HG03039 (cell line): ENCODE results near the gene SLC6A12.
"Not testable (repeated sequence)": the region's sequence is repeated elsewhere in the genome, so short reads cannot be mapped to it uniquely, and the experiment has no call there.

ENCODE experiments used
- ATAC-seq: cut with Tn5 transposase; IDR thresholded peaks from one replicate; pipeline ENCODE4 v1.9.1; 2021; ENCODE audit warnings: mild to moderate bottlenecking, moderate library complexity; ENCODE audit not compliant: unreplicated experiment

The SLC6A12 gene

GRCh38 chr12:235967-236366 lies 22.0 kb upstream of the SLC6A12 start:
- ATAC-seq, result not testable (repeated sequence)

DNA sequence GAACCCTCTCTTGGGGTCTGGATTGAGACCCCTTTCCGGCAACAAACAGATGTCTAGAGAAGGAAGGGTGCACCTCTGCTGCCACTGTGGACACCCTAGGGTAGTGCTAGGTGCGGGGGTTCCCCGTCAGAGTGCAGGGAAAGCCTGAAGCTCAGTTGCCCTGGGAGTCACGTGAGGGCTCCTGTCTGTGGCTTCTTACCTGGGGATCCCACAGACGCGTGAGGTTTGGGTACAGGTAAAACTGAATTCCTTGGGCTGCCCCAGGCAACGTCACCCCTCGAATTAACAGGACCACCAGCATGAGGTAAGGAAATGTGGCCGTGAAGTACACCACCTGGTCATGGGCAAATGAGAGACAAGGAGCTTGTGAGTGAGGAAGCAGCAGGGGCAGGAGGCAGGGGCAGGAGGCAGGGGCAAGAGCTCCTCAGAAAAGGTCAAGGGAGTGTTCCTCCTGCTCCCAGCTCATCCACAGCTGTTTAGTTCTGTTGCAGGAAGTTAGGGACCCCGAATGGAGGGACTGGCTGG lies 21.0 kb upstream of the SLC6A12 start:
- ATAC-seq, result no peak

DNA sequence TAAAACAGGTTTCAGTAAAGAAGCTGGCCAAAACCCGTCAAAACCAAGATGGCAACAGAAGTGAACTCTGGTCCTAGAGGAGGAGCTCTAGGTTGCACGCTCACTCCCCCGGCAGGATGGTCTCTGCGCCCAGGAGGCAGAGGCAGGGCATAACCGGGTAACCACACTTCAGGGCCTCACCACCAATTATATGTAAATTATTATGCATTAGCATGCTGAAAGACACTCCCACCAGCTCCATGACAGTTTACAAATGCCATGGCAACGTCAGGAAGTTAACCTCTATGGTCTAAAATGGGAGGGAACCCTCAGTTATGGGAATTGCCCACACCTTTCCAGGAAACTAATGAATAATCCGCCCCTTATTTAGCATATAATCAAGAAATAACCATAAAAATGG lies 20.1 kb upstream of the SLC6A12 start:
- ATAC-seq, result no peak

DNA sequence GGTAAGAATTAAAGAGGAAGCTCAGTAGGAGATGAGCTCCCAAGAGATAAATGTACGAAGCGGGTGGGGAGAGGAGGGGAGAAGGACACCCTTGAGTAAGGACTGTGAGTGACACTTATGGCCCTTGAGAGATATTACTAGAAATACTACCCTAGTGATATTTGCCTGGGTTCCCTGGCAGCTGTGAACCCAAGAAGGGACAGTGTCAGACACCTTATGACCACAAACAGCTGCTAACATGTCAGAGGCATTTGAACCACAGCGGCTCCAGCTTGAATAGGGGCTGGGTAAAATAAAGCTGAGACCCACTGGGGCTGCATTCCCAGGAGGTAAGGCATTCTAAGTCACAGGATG lies 19.6 kb upstream of the SLC6A12 start:
- no peak for ATAC-seq

- no peak for ATAC-seq
These were observed 19.0 kb upstream of the SLC6A12 start for GRCh38 chr12:232731-233614.

- ATAC-seq, result no peak
These were observed 17.1 kb upstream of the SLC6A12 start for GRCh38 chr12:230925-231671.

- ATAC-seq, result no peak
These were observed 15.7 kb upstream of the SLC6A12 start for GRCh38 chr12:229441-230191.

DNA sequence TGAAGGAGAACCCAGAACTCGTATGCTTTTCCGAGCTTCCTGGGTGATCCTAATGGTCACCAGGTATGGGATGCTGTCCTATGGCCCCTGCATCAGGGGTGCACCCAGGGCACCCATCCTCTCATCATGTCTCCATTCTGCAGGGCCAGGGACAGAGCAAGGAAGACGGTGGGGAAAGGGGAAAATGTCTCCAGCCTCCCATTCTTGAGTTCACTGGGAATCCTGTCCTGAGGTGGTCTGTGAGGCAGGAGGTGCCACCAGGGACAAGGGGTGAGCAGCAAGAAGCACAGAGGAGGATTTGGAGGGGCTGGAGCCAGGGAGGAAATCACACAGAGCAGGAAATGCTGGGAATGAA lies 14.9 kb upstream of the SLC6A12 start:
- ATAC-seq, result no peak

- ATAC-seq, result no peak
These were observed 14.2 kb upstream of the SLC6A12 start for GRCh38 chr12:227923-228845.

DNA sequence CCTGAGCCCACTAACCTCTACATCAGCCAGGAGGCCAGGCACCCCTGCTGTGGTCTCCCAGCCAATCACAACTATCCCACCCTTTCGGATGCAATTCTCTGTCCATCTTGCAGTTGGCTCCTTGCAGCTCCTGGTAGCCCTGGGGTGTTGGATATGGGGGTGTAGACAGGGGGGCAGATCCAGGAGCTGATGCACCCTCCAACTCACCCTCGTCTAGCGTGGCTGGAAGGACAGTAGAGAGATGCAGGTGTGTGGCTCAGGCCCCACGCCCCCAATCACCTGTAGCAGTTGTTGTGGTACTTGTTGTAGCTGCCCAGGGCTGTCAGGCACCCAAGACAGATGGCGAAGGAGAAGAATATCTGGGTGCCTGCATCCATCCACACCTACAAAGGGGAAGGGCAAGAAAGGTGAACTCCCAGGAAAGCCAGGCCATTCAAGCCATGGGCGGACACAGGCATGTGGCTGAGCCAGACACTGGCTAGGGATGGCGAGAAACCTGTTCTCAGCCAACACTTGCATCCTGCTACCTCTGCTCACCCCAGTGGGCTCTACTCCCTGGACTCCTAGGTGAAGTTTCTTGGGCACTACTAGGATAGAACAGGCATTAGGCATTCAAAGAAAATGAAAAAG lies 13.4 kb upstream of the SLC6A12 start:
- ATAC-seq, result no peak

DNA sequence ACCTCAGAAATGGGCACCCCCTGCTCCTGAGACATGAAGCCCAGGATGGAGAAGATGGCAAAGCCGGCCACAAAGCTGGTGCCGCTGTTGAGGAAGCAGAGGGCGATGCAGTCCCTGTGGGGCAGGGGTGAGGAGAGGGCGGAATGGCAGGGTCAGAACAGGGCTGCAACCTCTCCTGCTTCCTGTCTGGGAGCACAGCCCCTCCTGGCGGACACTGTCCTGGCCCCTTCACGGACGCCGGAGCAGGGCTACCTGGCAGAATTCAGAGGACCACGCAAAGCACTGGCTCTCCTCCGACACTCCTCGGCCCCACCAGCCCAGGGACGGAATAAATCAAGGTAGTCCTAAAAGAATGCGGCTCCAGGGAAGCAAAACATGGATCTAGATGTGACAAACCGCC lies 12.4 kb upstream of the SLC6A12 start:
- no peak for ATAC-seq

DNA sequence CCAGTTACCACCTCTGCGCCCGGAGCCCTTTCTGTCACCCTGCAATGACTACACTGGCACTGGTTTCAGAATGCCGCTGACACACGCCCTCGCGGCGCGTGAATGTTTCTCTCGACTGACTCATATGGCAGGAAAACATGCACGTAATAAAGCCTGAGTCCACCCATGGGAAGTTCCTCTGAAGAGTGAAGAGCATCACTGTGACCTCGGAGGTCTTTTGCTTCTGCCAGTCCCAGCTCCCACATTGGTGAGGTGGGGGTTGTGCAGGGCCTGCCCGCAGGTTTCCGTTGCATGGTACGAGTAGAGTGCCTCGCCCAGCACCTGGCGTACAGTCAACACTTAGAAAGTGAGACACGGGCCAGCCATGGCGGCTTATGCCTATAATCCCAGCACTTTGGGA lies 11.1 kb upstream of the SLC6A12 start:
- ATAC-seq, result no peak

- ATAC-seq, result no peak
These were observed 10.4 kb upstream of the SLC6A12 start for GRCh38 chr12:224330-224729.

GRCh38 chr12:223841-224240 lies 9.9 kb upstream of the SLC6A12 start:
- no peak for ATAC-seq

DNA sequence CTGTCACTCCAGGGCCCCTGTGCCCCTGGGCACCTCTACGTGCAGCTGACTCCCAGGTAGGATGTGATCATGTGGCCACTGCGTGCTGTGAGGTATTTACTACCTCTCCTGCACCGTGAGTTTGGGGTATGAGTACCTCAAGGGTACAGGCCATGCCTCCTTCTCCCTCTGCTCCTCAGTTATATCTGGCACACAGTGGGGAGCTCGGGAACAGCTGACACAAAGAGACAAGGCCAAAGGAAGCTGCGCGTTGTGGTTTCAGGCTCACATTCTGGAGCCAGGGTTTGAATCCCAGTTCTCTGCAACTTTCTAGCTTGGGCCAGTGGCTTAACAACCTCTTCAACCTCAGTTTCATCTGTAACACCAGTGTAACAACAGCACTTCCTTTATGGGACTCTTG lies 7.8 kb upstream of the SLC6A12 start:
- no peak for ATAC-seq

DNA sequence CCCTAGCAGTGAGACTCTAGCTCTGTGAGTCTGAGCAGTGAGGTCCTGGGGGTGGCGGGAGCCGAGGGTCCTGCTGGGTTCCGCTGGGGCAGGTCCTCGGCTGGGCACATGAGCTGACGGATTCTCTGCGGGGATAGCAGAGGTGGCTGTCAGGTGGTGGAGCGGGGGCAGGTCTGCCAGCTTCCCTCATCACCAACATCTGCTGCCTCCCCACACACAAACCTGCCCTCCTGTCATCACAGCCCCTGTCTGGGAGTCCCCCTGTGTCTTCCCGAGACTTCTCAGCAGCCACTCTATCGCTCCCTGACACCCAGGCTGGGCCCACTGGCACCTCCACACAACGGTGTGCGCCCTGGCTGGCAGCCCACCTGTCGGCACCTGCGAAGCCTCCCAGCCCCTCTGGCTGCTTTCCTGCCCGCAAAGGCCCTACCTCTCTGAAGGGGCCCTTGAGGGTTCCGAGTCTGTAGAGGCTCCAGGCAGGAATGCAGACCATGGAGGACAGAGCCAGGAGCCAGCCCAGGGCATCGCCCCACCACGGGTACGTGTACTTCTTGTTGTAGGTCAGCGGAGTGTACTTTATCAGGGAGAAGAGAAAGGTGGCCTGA lies 7.1 kb upstream of the SLC6A12 start:
- no peak for ATAC-seq

DNA sequence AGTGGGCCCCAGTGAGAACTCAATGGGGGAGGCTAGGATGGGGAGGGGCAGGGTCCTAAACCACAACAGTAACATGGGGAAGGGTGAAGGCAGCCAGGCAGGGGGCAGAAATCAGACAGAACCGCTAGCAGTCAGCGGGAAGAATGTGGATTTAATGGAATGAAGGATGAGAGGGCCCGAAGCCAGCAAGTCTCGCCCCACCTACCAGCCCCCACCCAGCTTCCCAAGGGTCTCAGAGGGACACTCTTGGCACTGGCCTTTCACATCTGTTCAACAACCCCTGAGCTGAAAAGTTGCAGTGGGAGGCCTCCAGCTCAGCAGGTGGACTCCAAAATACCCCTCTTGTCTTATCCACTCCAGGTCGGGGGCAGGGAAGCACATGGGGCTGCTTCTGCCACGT lies 6.5 kb upstream of the SLC6A12 start:
- no peak for ATAC-seq

DNA sequence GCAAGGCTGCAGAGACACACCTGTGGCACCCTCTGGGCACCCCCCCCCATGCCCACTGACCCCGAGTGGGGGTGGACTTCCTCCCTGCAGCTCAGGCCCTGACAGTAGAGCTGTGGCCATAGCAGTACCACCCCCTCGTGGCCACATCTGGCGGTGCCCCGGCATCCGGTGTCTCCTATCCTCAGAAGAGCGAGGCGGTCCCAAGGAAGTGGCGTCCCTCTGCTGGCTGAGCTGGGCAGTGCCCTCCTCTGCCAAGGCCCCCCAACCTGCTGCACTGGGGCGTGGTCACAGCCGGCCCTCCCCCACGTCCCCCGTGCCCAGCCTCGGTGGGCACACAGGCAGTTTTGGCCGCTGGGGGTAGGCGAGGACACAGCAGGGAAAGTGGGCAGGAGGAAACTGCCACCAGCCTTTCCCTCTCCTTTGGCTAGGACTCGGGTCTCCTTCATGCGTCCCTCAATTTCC lies 6.0 kb upstream of the SLC6A12 start:
- no peak for ATAC-seq
